GM21723 (cell line): ENCODE results near the gene PPT2.
"Not testable (repeated sequence)": the region's sequence is repeated elsewhere in the genome, so short reads cannot be mapped to it uniquely, and the experiment has no call there.

Experiments used
- ATAC-seq: cut with Tn5 transposase; IDR thresholded peaks from one replicate; pipeline ENCODE4 v1.9.1; 2021; ENCODE audit warnings: mild to moderate bottlenecking, moderate library complexity; ENCODE audit not compliant: unreplicated experiment

The PPT2 gene

GRCh38 chr6:32175711-32176475, 22.0 kb downstream of the PPT2 start, which contains the start of gene AGPAT1:
Gene AGPAT1 (minus strand): TSS chr6:32176084. CDS start chr6:32171496, 4,588 bp downstream.
- ATAC-seq, result peak; percentile 47

- no peak for ATAC-seq
These were observed 22.7 kb downstream of the PPT2 start for GRCh38 chr6:32176476-32177182.

- peak; percentile 10 for ATAC-seq
These were observed 23.3 kb downstream of the PPT2 start for GRCh38 chr6:32177183-32177787.

GRCh38 chr6:32177788-32178546, 24.0 kb downstream of the PPT2 start, which contains the start of gene RNF5:
Gene RNF5 (plus strand): TSS chr6:32178405. CDS start chr6:32178512, 107 bp downstream.
- peak; percentile 73 for ATAC-seq

- ATAC-seq, result no peak
These were observed 24.9 kb downstream of the PPT2 start for GRCh38 chr6:32178547-32179440.

GRCh38 chr6:32179766-32180405, 25.9 kb downstream of the PPT2 start:
- ATAC-seq, result no peak

GRCh38 chr6:32181148-32181702, 27.3 kb downstream of the PPT2 start:
- ATAC-seq, result no peak

- ATAC-seq, result no peak
These were observed 28.1 kb downstream of the PPT2 start for GRCh38 chr6:32181915-32182529.

GRCh38 chr6:32182555-32182981, 28.6 kb downstream of the PPT2 start:
- ATAC-seq, result no peak

GRCh38 chr6:32183030-32183429, 29.1 kb downstream of the PPT2 start:
- no peak for ATAC-seq

- no peak for ATAC-seq
These were observed 29.6 kb downstream of the PPT2 start for GRCh38 chr6:32183483-32184083.

GRCh38 chr6:32184084-32184640, 30.2 kb downstream of the PPT2 start, which contains the start of gene AGER:
Gene AGER (minus strand): TSS chr6:32184253. CDS start chr6:32184222, 31 bp downstream.
- ATAC-seq, result no peak

GRCh38 chr6:32185681-32186131, 31.8 kb downstream of the PPT2 start:
- not testable (repeated sequence) for ATAC-seq

- not testable (repeated sequence) for ATAC-seq
These were observed 32.4 kb downstream of the PPT2 start for GRCh38 chr6:32186151-32186840.

- ATAC-seq, result no peak
These were observed 33.2 kb downstream of the PPT2 start for GRCh38 chr6:32187009-32187709.

- ATAC-seq, result not testable (repeated sequence)
These were observed 33.9 kb downstream of the PPT2 start for GRCh38 chr6:32187725-32188380.
